HAP-1 (cell line): ENCODE measurements around the gene FADS6.

Experiments
- DNase-seq, 2 experiments: peaks; one replicate each; pipeline ENCODE4 v3.0.0-alpha.2; 2016 to 2020; ENCODE audit warnings: low spot score in 2 of 2
- H3K27me3 ChIP-seq: fragments of 250-450 bp; sonication (Bioruptor Pico); 2 replicates; pipeline ENCODE4 v1.5.1; 2020; ENCODE audit warnings: low read depth, mild to moderate bottlenecking, moderate library complexity
- H3K36me3 ChIP-seq: fragments of 250-450 bp; sonication (Bioruptor Pico); replicated peaks from 2 replicates; pipeline ENCODE4 v1.5.1; 2020; ENCODE audit warnings: mild to moderate bottlenecking
- H3K4me1 ChIP-seq: fragments of 250-450 bp; sonication (Bioruptor Pico); 2 replicates; pipeline ENCODE4 v1.5.1; 2020; ENCODE audit warnings: mild to moderate bottlenecking
- H3K4me3 ChIP-seq: fragments of 250-450 bp; sonication (Bioruptor Pico); 2 replicates; pipeline ENCODE4 v1.5.1; 2020; ENCODE audit warnings: mild to moderate bottlenecking, moderate library complexity
- H3K9me3 ChIP-seq: fragments of 250-450 bp; sonication (Bioruptor Pico); 2 replicates; pipeline ENCODE4 v1.5.1; 2020; ENCODE audit warnings: mild to moderate bottlenecking, moderate library complexity
- in situ Hi-C: fragments of 300-500 bp; cut with MboI; formaldehyde crosslinking; loops from 3 replicates; pipeline ENCODE4 v1.14.3; 2020; ENCODE audit warnings: low sequenced_read_pairs, inconsistent platforms, mixed read lengths

The FADS6 gene

DNA sequence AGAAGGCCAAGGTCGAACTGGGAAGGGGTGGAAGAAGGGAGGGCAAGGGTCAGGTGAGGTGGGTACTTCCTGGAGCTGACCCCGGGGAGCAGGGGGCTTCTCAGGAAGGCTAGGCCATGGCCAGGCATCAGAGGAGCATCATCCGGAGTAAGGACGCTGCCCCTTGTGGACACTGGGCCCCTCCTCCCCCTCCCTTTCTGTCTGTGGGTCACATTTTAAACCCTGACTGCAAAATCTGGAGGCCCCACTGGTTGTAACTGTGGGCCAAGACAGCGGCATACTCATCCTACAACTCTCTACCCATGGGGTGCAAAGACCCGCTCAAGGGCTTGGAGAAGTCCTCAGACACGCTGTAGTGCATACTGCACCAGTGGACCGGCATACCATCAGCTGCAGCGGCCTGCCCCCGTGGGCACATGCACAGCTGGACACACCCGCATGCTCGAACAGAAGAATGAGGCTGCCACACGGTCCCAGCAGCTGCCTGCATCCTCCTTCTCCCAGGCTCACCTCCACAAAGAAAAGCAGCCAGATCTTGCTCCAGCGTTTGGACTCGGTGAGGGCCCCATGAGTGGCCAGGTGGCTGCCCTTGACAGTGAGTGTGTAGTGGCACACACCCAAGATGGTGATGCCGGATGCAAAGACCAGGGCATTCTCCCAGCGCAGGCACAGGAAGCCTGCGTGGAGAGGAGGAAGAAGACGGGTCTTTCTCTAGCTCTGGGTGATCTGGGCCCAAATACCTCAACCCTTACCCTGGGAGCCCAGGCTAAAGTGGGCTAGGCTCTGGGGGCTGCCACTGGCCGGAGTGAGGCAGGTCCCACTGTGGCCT, 1.2 kb downstream of the FADS6 start:
- no peak for DNase-seq

GRCh38 chr17:74890554-74890953, 2.9 kb downstream of the FADS6 start:
- Histone ChIP-seq H3K36me3 (no peaks in the 10 kb centered on the region), H3K27me3 (peaks cover 21% of the 10 kb centered on the region), H3K4me1 (no peaks in the 10 kb centered on the region), H3K9me3 (no peaks in the 10 kb centered on the region), H3K4me3 (no peak overlapping the region)
- no peak for DNase-seq
- in situ Hi-C loops: no loop called here

More for the DNA sequence above, 1.2 kb downstream of the FADS6 start:
- Histone ChIP-seq H3K9me3 (no peaks in the 10 kb centered on the region), H3K4me3 (no peak overlapping the region), H3K4me1 (no peaks in the 10 kb centered on the region), H3K36me3 (no peaks in the 10 kb centered on the region), H3K27me3 (peaks cover 33% of the 10 kb centered on the region)
- in situ Hi-C loops: no loop called here

- in situ Hi-C loops: no loop called here
- Histone ChIP-seq H3K4me3 (no peak overlapping the region), H3K27me3 (peaks cover 8% of the 10 kb centered on the region), H3K36me3 (no peaks in the 10 kb centered on the region), H3K4me1 (no peaks in the 10 kb centered on the region), H3K9me3 (no peaks in the 10 kb centered on the region)
- no peak for DNase-seq
Measured at GRCh38 chr17:74888469-74888868, 5.0 kb downstream of the FADS6 start.

DNA sequence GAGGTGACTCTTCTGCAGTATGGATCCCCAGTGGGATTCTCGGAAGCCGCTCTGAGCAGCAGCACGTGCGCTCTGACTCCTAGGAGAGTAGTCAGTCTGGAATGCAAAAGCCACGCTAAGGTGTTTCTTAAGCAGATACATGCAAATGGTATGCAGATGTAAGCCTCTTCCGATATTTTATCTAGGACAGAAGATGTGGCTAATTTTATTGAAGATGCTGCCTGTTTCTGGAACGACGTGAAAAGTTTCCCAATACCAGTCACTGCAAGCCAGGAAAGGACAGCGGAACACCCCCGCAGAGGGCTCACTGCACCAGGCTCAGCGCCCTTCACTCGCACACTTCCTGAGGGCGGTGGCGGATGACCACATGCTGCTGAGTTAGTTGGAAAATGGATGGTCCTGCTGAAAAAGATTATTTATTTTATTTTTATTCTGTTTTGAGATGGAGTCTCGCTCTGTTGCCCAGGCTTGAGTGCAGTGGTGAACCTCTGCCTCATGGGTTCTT, 10.1 kb downstream of the FADS6 start:
- no peaks in the 10 kb centered on the region for H3K27me3 ChIP-seq
- in situ Hi-C loops: no loop called here
- no peaks in the 10 kb centered on the region for H3K36me3 ChIP-seq
- no peak overlapping the region for H3K4me3 ChIP-seq
- H3K4me1 ChIP-seq: no peaks in the 10 kb centered on the region; the same call in 1 of the 2 replicates
- no peaks in the 10 kb centered on the region for H3K9me3 ChIP-seq
- no peak for DNase-seq

- Histone ChIP-seq H3K9me3 (no peaks in the 10 kb centered on the region), H3K4me1 (no peaks in the 10 kb centered on the region; the same call in 1 of the 2 replicates), H3K36me3 (no peaks in the 10 kb centered on the region), H3K27me3 (no peaks in the 10 kb centered on the region), H3K4me3 (no peak overlapping the region)
- DNase-seq: no peak
- in situ Hi-C loops: no loop called here
Measured at GRCh38 chr17:74882517-74883240, 10.8 kb downstream of the FADS6 start.

DNA sequence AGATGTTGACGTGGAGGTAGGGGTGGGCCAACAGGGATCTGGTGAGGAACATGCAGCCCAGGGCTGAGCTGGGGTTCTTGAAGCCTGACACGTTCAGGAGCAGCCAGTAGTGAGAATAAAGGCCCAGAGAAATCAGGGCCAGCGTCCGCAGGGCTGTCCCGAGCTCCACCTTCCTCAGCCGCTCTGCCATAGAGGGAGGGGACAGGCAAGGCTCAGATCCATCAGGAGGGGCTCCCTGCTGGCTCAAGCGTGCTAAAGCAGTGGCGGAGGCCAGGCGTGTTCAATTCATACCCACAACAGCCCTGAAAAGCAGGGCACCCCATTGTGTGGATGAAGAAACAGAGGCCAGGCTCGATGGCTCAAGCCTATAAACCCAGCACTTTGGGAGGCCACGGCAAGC, 12.4 kb downstream of the FADS6 start:
- Histone ChIP-seq H3K4me1 (no peaks in the 10 kb centered on the region; the same call in 1 of the 2 replicates), H3K4me3 (no peak overlapping the region), H3K27me3 (no peaks in the 10 kb centered on the region), H3K9me3 (no peaks in the 10 kb centered on the region), H3K36me3 (no peaks in the 10 kb centered on the region)
- in situ Hi-C loops: no loop called here
- DNase-seq: no peak

GRCh38 chr17:74879308-74879707, 14.1 kb downstream of the FADS6 start:
- H3K36me3 ChIP-seq: no peaks in the 10 kb centered on the region
- DNase-seq: no peak
- no peaks in the 10 kb centered on the region; the same call in none of the 2 replicates for H3K4me1 ChIP-seq
- in situ Hi-C loops: no loop called here
- no peaks in the 10 kb centered on the region for H3K9me3 ChIP-seq
- no peak overlapping the region for H3K4me3 ChIP-seq
- no peaks in the 10 kb centered on the region for H3K27me3 ChIP-seq

GRCh38 chr17:74878658-74879057, 14.8 kb downstream of the FADS6 start:
- Histone ChIP-seq H3K36me3 (no peaks in the 10 kb centered on the region), H3K4me3 (no peak overlapping the region), H3K4me1 (peaks cover 2% of the 10 kb centered on the region), H3K9me3 (no peaks in the 10 kb centered on the region), H3K27me3 (no peaks in the 10 kb centered on the region)
- in situ Hi-C loops: no loop called here
- DNase-seq: no peak

DNA sequence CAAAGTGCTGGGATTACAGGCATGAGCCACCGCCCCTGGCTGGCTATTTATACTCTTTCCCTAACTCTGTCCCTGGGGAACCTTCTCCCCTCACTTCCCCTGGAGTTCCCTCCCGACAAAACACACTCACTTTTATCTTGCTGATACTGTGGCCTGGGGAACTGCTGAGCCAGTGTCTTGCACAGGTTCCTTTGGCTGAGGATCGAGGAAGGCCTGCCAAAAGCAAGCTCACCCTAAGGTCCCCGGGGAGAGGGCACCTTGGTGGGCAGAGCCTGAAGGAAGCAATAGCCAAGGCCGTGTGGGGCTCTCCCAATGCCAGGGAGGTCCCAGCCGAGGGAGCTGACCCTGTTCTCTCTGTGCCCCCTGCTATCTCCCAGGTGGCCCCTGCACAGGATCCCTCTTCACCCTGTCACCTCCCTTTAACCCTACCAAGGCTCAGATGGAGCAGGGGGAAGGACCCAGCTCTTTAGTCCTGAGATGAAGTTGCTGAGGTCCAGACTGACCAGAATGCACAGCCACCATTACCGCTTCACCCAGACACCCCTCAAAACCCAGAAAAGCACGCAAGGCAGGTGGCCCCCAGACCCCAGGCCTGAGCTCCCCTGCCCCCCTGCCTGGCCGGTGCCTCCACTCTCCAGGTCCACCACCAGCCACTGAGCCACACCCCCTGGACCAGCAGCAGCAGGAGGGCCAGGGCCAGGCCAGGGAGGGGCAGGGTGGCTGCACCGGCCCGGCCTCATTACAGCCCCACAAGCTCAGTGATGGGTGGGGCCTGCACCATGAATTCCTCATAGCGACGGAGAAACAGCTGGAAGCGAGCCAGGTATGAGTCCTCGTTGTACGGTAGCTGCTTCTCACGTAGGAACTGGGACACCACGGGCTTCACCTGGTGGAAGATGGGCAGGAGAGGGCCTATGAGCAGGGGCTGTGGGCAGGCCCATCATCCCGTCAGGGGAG, 15.6 kb downstream of the FADS6 start:
- in situ Hi-C loops: no loop called here
- Histone ChIP-seq H3K27me3 (no peaks in the 10 kb centered on the region), H3K36me3 (no peaks in the 10 kb centered on the region), H3K9me3 (no peaks in the 10 kb centered on the region), H3K4me3 (no peak overlapping the region), H3K4me1 (peaks cover 2% of the 10 kb centered on the region)
- DNase-seq: peak in 1 of 2 experiments; percentile 48

- peaks cover 10% of the 10 kb centered on the region for H3K4me1 ChIP-seq
- in situ Hi-C loops: no loop called here
- H3K36me3 ChIP-seq: no peaks in the 10 kb centered on the region
- no peak for DNase-seq
- no peak overlapping the region for H3K4me3 ChIP-seq
- no peaks in the 10 kb centered on the region for H3K27me3 ChIP-seq
- H3K9me3 ChIP-seq: no peaks in the 10 kb centered on the region
Measured at GRCh38 chr17:74875977-74876593, 17.3 kb downstream of the FADS6 start.

- peaks cover 10% of the 10 kb centered on the region for H3K4me1 ChIP-seq
- H3K27me3 ChIP-seq: no peaks in the 10 kb centered on the region
- DNase-seq: no peak
- H3K9me3 ChIP-seq: no peaks in the 10 kb centered on the region
- no peaks in the 10 kb centered on the region for H3K36me3 ChIP-seq
- H3K4me3 ChIP-seq: no peak overlapping the region
- in situ Hi-C loops: no loop called here
Measured at GRCh38 chr17:74875155-74875976, 18.1 kb downstream of the FADS6 start.

GRCh38 chr17:74874615-74875037, 18.8 kb downstream of the FADS6 start:
- no peak for DNase-seq
- no peaks in the 10 kb centered on the region for H3K36me3 ChIP-seq
- no peak overlapping the region for H3K4me3 ChIP-seq
- in situ Hi-C loops: no loop called here
- H3K9me3 ChIP-seq: no peaks in the 10 kb centered on the region
- peaks cover 10% of the 10 kb centered on the region for H3K4me1 ChIP-seq
- no peaks in the 10 kb centered on the region for H3K27me3 ChIP-seq
